ENCODE results near the gene PRKCE. TPM values are rescaled to one million over a fixed set of nuclear protein-coding genes. Genes with fewer than 3 reads are reported as not detected.
A peak's percentile ranks its signal among the peaks of the same experiment; 100 is the strongest.

Gene PRKCE
- polyA plus RNA-seq, 3 donors, result 1.3 to 7.7 (median 2.3) TPM

- H3K4me1 ChIP-seq (ENCODE audit: control insufficient read depth in 1 of 2, insufficient read depth in 2 of 2, low read length in 2 of 2), result peaks cover 90 to 93% of the 10 kb centered on the region in 2 donors
These were observed 240.9 kb downstream of the PRKCE start for GRCh38 chr2:45892425-45892745.

GRCh38 chr2:45892757-45893156 is 241.3 kb downstream of the PRKCE start:
- no peaks in the 10 kb centered on the region for H4K20me1 ChIP-seq (ENCODE audit: insufficient read depth, low read length)
- H3K4me3 ChIP-seq (replicated peaks in 1 of 3; ENCODE audit: low read depth in 2 of 3, low read length in 3 of 3), result peak overlapping the region in 2 of 3 experiments; percentile 1 to 67
- DNase-seq, result peak in 2 of 3 donors; percentile 30 to 66
- no peaks in the 10 kb centered on the region for H3K36me3 ChIP-seq (replicated peaks in 1 of 2; ENCODE audit: control insufficient read depth in 1 of 2, insufficient read depth in 2 of 2, low read length in 2 of 2)
- no peak for TF ChIP-seq CTCF (IDR thresholded peaks at IDR 0.05)
- peak overlapping the region; percentile 78 to 99 (median 94) for H3K27ac Mint-ChIP-seq
- no peaks in the 10 kb centered on the region for H3K27me3 Mint-ChIP-seq (ENCODE audit: low read depth in 3 of 3)
- H3K9me3 Mint-ChIP-seq, result peaks cover 0 to 2% (median 0%) of the 10 kb centered on the region in 7 donors
- H3K27me3 ChIP-seq (ENCODE audit: control insufficient read depth in 2 of 2, insufficient read depth in 2 of 2, low read length in 2 of 2), result no peaks in the 10 kb centered on the region
- peaks cover 90 to 93% of the 10 kb centered on the region in 2 donors for H3K4me1 ChIP-seq (ENCODE audit: control insufficient read depth in 1 of 2, insufficient read depth in 2 of 2, low read length in 2 of 2)
- peak overlapping the region; percentile 5 for H3K9ac ChIP-seq (ENCODE audit: insufficient read depth, low read length, poor library complexity, severe bottlenecking)
- peaks cover 94% of the 10 kb centered on the region for H3K4me1 Mint-ChIP-seq
- H3K9me3 ChIP-seq (replicated peaks in 1 of 2; ENCODE audit: control insufficient read depth in 1 of 2, insufficient read depth in 1 of 2, low read length in 2 of 2), result no peaks in the 10 kb centered on the region
- H2AFZ ChIP-seq (ENCODE audit: insufficient read depth, low read depth, low read length, poor library complexity, severe bottlenecking), result peak overlapping the region; percentile 29
- WGBS (ENCODE audit: insufficient coverage), result 14% methylated on average over 3 of the region's 7 CpGs
- H3K27ac ChIP-seq (ENCODE audit: low read depth in 1 of 2, low read length in 2 of 2), result peak overlapping the region; percentile 53 to 96
- peaks cover 0 to 2% of the 10 kb centered on the region in 2 donors for H3K36me3 Mint-ChIP-seq
- H3K4me3 Mint-ChIP-seq, result peak overlapping the region; percentile 58 to 65
- intact Hi-C loops (cut with micrococcal nuclease), result loop anchor here in 1 of 2 donors (5.0 to 10.0 kb wide), 2 partner anchors 118 to 240 kb away; partner anchors contain the start of gene PRKCE
- H3K4me2 ChIP-seq (replicated peaks; ENCODE audit: extremely low read depth, low read length, poor library complexity, severe bottlenecking), result peak overlapping the region; percentile 73
- H3K79me2 ChIP-seq (ENCODE audit: insufficient read depth, low read length), result peaks cover 20% of the 10 kb centered on the region

More at GRCh38 chr2:45892425-45892745, 240.9 kb downstream of the PRKCE start:
- Mint-ChIP-seq H3K27me3 (ENCODE audit: low read depth in 3 of 3) (no peaks in the 10 kb centered on the region), H3K9me3 (peaks cover 0 to 2% (median 0%) of the 10 kb centered on the region in 7 donors), H3K4me1 (peaks cover 94% of the 10 kb centered on the region), H3K27ac (peak overlapping the region; percentile 91 to 99 (median 98)), H3K36me3 (peaks cover 0 to 2% of the 10 kb centered on the region in 2 donors), H3K4me3 (peak overlapping the region; percentile 58 to 65)
- intact Hi-C loops (cut with micrococcal nuclease), result loop anchor here in 1 of 2 donors (5.0 to 10.0 kb wide), 2 partner anchors 118 to 240 kb away; partner anchors contain the start of gene PRKCE
- Histone ChIP-seq H2AFZ (ENCODE audit: insufficient read depth, low read depth, low read length, poor library complexity, severe bottlenecking) (peak overlapping the region; percentile 29), H3K4me2 (replicated peaks; ENCODE audit: extremely low read depth, low read length, poor library complexity, severe bottlenecking) (peak overlapping the region; percentile 73), H3K27ac (ENCODE audit: low read depth in 1 of 2, low read length in 2 of 2) (peak overlapping the region; percentile 53 to 96), H3K9ac (ENCODE audit: insufficient read depth, low read length, poor library complexity, severe bottlenecking) (peak overlapping the region; percentile 5), H3K9me3 (replicated peaks in 1 of 2; ENCODE audit: control insufficient read depth in 1 of 2, insufficient read depth in 1 of 2, low read length in 2 of 2) (no peaks in the 10 kb centered on the region), H3K79me2 (ENCODE audit: insufficient read depth, low read length) (peaks cover 20% of the 10 kb centered on the region), H3K27me3 (ENCODE audit: control insufficient read depth in 2 of 2, insufficient read depth in 2 of 2, low read length in 2 of 2) (no peaks in the 10 kb centered on the region), H3K36me3 (replicated peaks in 1 of 2; ENCODE audit: control insufficient read depth in 1 of 2, insufficient read depth in 2 of 2, low read length in 2 of 2) (no peaks in the 10 kb centered on the region), H4K20me1 (ENCODE audit: insufficient read depth, low read length) (no peaks in the 10 kb centered on the region), H3K4me3 (replicated peaks in 1 of 3; ENCODE audit: low read depth in 2 of 3, low read length in 3 of 3) (peak overlapping the region in 2 of 3 experiments; percentile 1 to 67)
- TF ChIP-seq CTCF (IDR thresholded peaks at IDR 0.05), result no peak
- DNase-seq, result no peak
- WGBS (ENCODE audit: insufficient coverage), result 0% methylated on average over 1 of the region's 3 CpGs
